Lung (tissue), 12 donors: ENCODE measurements around the gene SPINT2. TPM values are rescaled to one million over a fixed set of nuclear protein-coding genes. Genes with fewer than 3 reads are reported as not detected.

Source experiments
- ATAC-seq: fragments of 200-7000 bp; cut with Tn5 transposase; one replicate; pipeline ENCODE4 v1.9.1; 2020; ENCODE audit warnings: moderate number of reproducible peaks; ENCODE audit not compliant: insufficient read depth, low FRiP score
- DNase-seq, 3 donors: peaks; one replicate each; pipeline ENCODE4 v3.0.0-alpha.2; 2013 to 2017
- H3K27ac ChIP-seq, 2 donors: one replicate each; pipeline ENCODE4 v1.5.1; 2013; ENCODE audit warnings: mild to moderate bottlenecking in 2 of 2, moderate library complexity in 2 of 2, control low read depth in 1 of 2, inconsistent platforms in 1 of 2, low read depth in 1 of 2, low read length in 1 of 2
- H3K27me3 ChIP-seq, 3 donors: one replicate each; pipeline ENCODE4 v1.5.1; 2013; ENCODE audit warnings: low read length in 2 of 3; ENCODE audit not compliant: control insufficient read depth in 3 of 3, insufficient read depth in 3 of 3
- H3K36me3 ChIP-seq, 4 donors: one replicate each; pipeline ENCODE4 v1.5.1; 2013; ENCODE audit warnings: low read length in 4 of 4, mild to moderate bottlenecking in 1 of 4, moderate library complexity in 1 of 4; ENCODE audit not compliant: control insufficient read depth in 4 of 4, insufficient read depth in 4 of 4
- H3K4me1 ChIP-seq, 5 donors: one replicate each; pipeline ENCODE4 v1.5.1; 2013; ENCODE audit warnings: low read length in 5 of 5, mild to moderate bottlenecking in 2 of 5, moderate library complexity in 1 of 5; ENCODE audit not compliant: control insufficient read depth in 5 of 5, insufficient read depth in 5 of 5
- H3K4me3 ChIP-seq: one replicate; pipeline ENCODE4 v1.5.1; 2013; ENCODE audit warnings: mild to moderate bottlenecking, control low read depth, moderate library complexity
- H3K9ac ChIP-seq, 2 donors: one replicate each; pipeline ENCODE4 v1.5.1; 2013; ENCODE audit warnings: low read length in 2 of 2, control low read depth in 1 of 2; ENCODE audit not compliant: insufficient read depth in 1 of 2
- H3K9me3 ChIP-seq, 4 donors: one replicate each; pipeline ENCODE4 v1.5.1; 2013; ENCODE audit warnings: low read length in 3 of 4, mild to moderate bottlenecking in 1 of 4, moderate library complexity in 1 of 4; ENCODE audit not compliant: control insufficient read depth in 4 of 4, insufficient read depth in 3 of 4
- CTCF ChIP-seq: IDR thresholded peaks from 2 replicates; pipeline ENCODE4 v1.5.1; 2012; ENCODE audit warnings: mild to moderate bottlenecking; ENCODE audit errors: control extremely low read depth, extremely low read depth
- WGBS, 2 donors: extraction: QIAGEN DNeasy Blood & Tissue Kit; methylation state at CpG; one replicate each; pipeline ENCODE4 v1.1.7; 2013; 5-methylcytosine and 5-hydroxymethylcytosine counted together
- polyA plus RNA-seq, 2 donors: library from polyadenylated mRNA; stranded (reverse); fragments of 200-250 nt; gene quantifications; one replicate each; pipeline ENCODE4 v1.2.1, GENCODE V29; 2013
- total RNA-seq, 2 donors: library from RNA; depleted of rRNA in 1 of 2; stranded (reverse); fragments of >200 nt in 1 of 2; gene quantifications; one replicate each; pipeline ENCODE4 v1.2.1, GENCODE V29; 2014 to 2021
- donor health status: control.
- donor health status: control.
- donor health status: Bipolar disorder and iron deficiency.
- donor health status: healthy.
- donor health status: DM: yes; HTN: yes; CAD: no.

SPINT2 gene
- total and polyA plus RNA-seq, 4 donors, result 145 to 259 (median 247) TPM

- ATAC-seq, result no peak
- no peak for TF ChIP-seq CTCF
- peaks cover 0 to 17% (median 14%) of the 10 kb centered on the region in 5 donors for H3K4me1 ChIP-seq
These were observed 18.9 kb downstream of the SPINT2 start for GRCh38 chr19:38283271-38283670.

GRCh38 chr19:38284422-38284821 is 20.0 kb downstream of the SPINT2 start:
- TF ChIP-seq CTCF, result no peak
- DNase-seq (peak in 1 of 3 donors; percentile 20), ATAC-seq (peak; percentile 29)
- Histone ChIP-seq H3K9me3 (no peaks in the 10 kb centered on the region), H3K4me1 (peaks cover 0 to 19% (median 4%) of the 10 kb centered on the region in 5 donors), H3K4me3 (no peak overlapping the region), H3K9ac (no peak overlapping the region), H3K27ac (no peak overlapping the region), H3K27me3 (no peaks in the 10 kb centered on the region), H3K36me3 (peaks cover 0 to 8% (median 0%) of the 10 kb centered on the region in 4 donors)
- WGBS, 2 donors, result 27 to 46% methylated on average over 7 of the region's 7 CpGs

More at GRCh38 chr19:38283271-38283670, 18.9 kb downstream of the SPINT2 start:
- no peaks in the 10 kb centered on the region for H3K9me3 ChIP-seq
- WGBS, 2 donors, result 79 to 80% methylated on average over 8 of the region's 8 CpGs
- no peak overlapping the region for H3K9ac ChIP-seq
- H3K36me3 ChIP-seq, result peaks cover 0 to 8% (median 0%) of the 10 kb centered on the region in 4 donors
- DNase-seq, result no peak
- no peak overlapping the region for H3K4me3 ChIP-seq
- peak overlapping the region in 1 of 2 donors; percentile 52 for H3K27ac ChIP-seq
- H3K27me3 ChIP-seq, result no peaks in the 10 kb centered on the region

- H3K27me3 ChIP-seq, result no peaks in the 10 kb centered on the region
- H3K36me3 ChIP-seq, result peaks cover 0 to 15% (median 0%) of the 10 kb centered on the region in 4 donors
- WGBS, 2 donors, result 87 to 92% methylated on average over 5 of the region's 5 CpGs
- peak overlapping the region; percentile 16 for H3K4me3 ChIP-seq
- DNase-seq (no peak), ATAC-seq (no peak)
- no peak overlapping the region for H3K9ac ChIP-seq
- peaks cover 0 to 21% (median 7%) of the 10 kb centered on the region in 5 donors for H3K4me1 ChIP-seq
- H3K9me3 ChIP-seq, result no peaks in the 10 kb centered on the region
- no peak overlapping the region for H3K27ac ChIP-seq
- TF ChIP-seq CTCF, result no peak
These were observed 21.2 kb downstream of the SPINT2 start for GRCh38 chr19:38285567-38285966.

GRCh38 chr19:38287604-38288003 is 23.2 kb downstream of the SPINT2 start:
- 39 to 60% methylated on average over 9 of the region's 9 CpGs for WGBS, 2 donors
- Histone ChIP-seq H3K27me3 (no peaks in the 10 kb centered on the region), H3K9ac (no peak overlapping the region), H3K4me3 (no peak overlapping the region), H3K9me3 (no peaks in the 10 kb centered on the region), H3K27ac (no peak overlapping the region), H3K36me3 (peaks cover 0 to 20% (median 0%) of the 10 kb centered on the region in 4 donors), H3K4me1 (peaks cover 0 to 37% (median 11%) of the 10 kb centered on the region in 5 donors)
- TF ChIP-seq CTCF, result no peak
- ATAC-seq (no peak), DNase-seq (peak in 1 of 3 donors; percentile 26)
